Panc1 (cell line): ENCODE measurements around the gene ARRDC5. TPM values are rescaled to one million over a fixed set of nuclear protein-coding genes. Genes with fewer than 3 reads are reported as not detected.

ENCODE experiments used
- ATAC-seq: fragments of 200-7000 bp; cut with Tn5 transposase; 2 replicates; pipeline ENCODE4 v1.9.1; 2020; ENCODE audit warnings: mild to moderate bottlenecking, moderate library complexity
- BruUV-seq: library from RNA; stranded (reverse); fragments of 400-500 nt; replicated peaks from 2 replicates; lab custom pipeline; 2021; lab: Mats Ljungman, UMichigan
- CTCF ChIA-PET: fragments of 300-600 bp; sonication (Branson Sonifier 250); formaldehyde crosslinking; loops from one replicate; lab custom pipeline; 2022; ENCODE audit warnings: antibody characterized with exemption; lab: Charles Lee
- POLR2A ChIA-PET: fragments of 300-600 bp; sonication (Branson Sonifier 250); formaldehyde crosslinking; loops from one replicate; lab custom pipeline; 2022; ENCODE audit warnings: antibody characterized with exemption; lab: Charles Lee
- DNase-seq: peaks from one replicate; pipeline ENCODE4 v3.0.0-alpha.2; 2010; ENCODE audit warnings: low read depth, low spot score
- H3K27ac ChIP-seq: 2 replicates; pipeline ENCODE4 v1.5.1; 2011; ENCODE audit warnings: mild to moderate bottlenecking, low read length, inconsistent platforms
- H3K27me3 ChIP-seq: fragments of 200-500 bp; sonication (Bioruptor generic); 2 replicates; pipeline ENCODE4 v1.6.0; 2014; ENCODE audit warnings: low read length, inconsistent platforms; ENCODE audit not compliant: control insufficient read depth, insufficient read depth
- H3K36me3 ChIP-seq: fragments of 200-500 bp; sonication (Bioruptor generic); 2 replicates; pipeline ENCODE4 v1.5.1; 2014; ENCODE audit warnings: inconsistent platforms, mild to moderate bottlenecking, low read length, moderate library complexity; ENCODE audit not compliant: control insufficient read depth, insufficient read depth
- H3K4me1 ChIP-seq: 2 replicates; pipeline ENCODE4 v1.5.1; 2011; ENCODE audit warnings: inconsistent platforms, mild to moderate bottlenecking, low read length, moderate library complexity; ENCODE audit not compliant: control insufficient read depth, insufficient read depth
- H3K4me3 ChIP-seq, 2 experiments: 2 replicates each; pipeline ENCODE4 v1.5.1; 2011 to 2012; ENCODE audit warnings: low read depth in 2 of 2, low read length in 2 of 2, mild to moderate bottlenecking in 2 of 2, inconsistent platforms in 1 of 2, moderate library complexity in 1 of 2
- H3K9me3 ChIP-seq: fragments of 200-500 bp; sonication (Bioruptor generic); 2 replicates; pipeline ENCODE4 v1.5.1; 2014; ENCODE audit warnings: low read depth, mild to moderate bottlenecking, inconsistent platforms, low read length, moderate library complexity; ENCODE audit not compliant: control insufficient read depth, insufficient read depth
- CTCF ChIP-seq: fragments of 450-650 bp; IDR thresholded peaks from 2 replicates; pipeline ENCODE4 v1.5.1; 2017; ENCODE audit warnings: mild to moderate bottlenecking
- POLR2AphosphoS5 ChIP-seq: IDR thresholded peaks from 2 replicates; pipeline ENCODE4 v1.6.1; 2012; ENCODE audit warnings: mild to moderate bottlenecking, low read depth, low read length, moderate library complexity
- REST ChIP-seq, 2 experiments: IDR thresholded peaks; 2 replicates each; pipeline ENCODE4 v1.6.1; 2011 to 2012; ENCODE audit warnings: low read depth in 2 of 2, control low read depth in 1 of 2, low read length in 1 of 2, mild to moderate bottlenecking in 1 of 2, moderate library complexity in 1 of 2; ENCODE audit not compliant: insufficient read depth in 1 of 2
- SIN3A ChIP-seq: IDR thresholded peaks from 2 replicates; pipeline ENCODE4 v1.6.1; 2012; ENCODE audit warnings: low read depth, mild to moderate bottlenecking, low read length, moderate library complexity, borderline replicate concordance; ENCODE audit not compliant: insufficient read depth
- TCF7L2 ChIP-seq: IDR thresholded peaks from 2 replicates; pipeline ENCODE4 v1.6.1; 2011; ENCODE audit warnings: mild to moderate bottlenecking, low read depth, low read length, inconsistent platforms
- in situ Hi-C: cut with HindIII; loops from 2 replicates; pipeline ENCODE4 v1.10.0; 2016; ENCODE audit warnings: low sequenced_read_pairs, low pct_unique_long_range_greater_than_20kb
- intact Hi-C: fragments of 100-400 bp; cut with micrococcal nuclease; formaldehyde crosslinking; loops from one replicate; pipeline ENCODE4 v1.10.0; 2022; ENCODE audit not compliant: unreplicated experiment
- total RNA-seq: library from RNA; stranded (reverse); gene quantifications from one replicate; pipeline ENCODE4 v1.2.1, GENCODE V29; 2021; ENCODE audit not compliant: unreplicated experiment

The ARRDC5 gene
- total RNA-seq, 1 experiment from 2014 or later, result not detected

- CTCF ChIA-PET, result interaction anchor here (1.7 to 2.0 kb wide), 2 partner anchors 39 to 101 kb away, joined by 9 to 24 read pairs; no protein-coding TSS in a partner anchor
- peaks cover 3% of the 10 kb centered on the region for H3K36me3 ChIP-seq
- TF ChIP-seq REST (IDR thresholded peaks at IDR 0.05; ENCODE audit: insufficient read depth in 1 of 2, low read depth in 2 of 2, low read length in 1 of 2) (no peak), TCF7L2 (no peak), CTCF (no peak), POLR2AphosphoS5 (no peak), SIN3A (no peak)
- H3K27me3 ChIP-seq, result no peaks in the 10 kb centered on the region
- in situ Hi-C loops (no loop called here), intact Hi-C loops (loop anchor here (5.0 kb wide), 1 partner anchor 103 kb away; no protein-coding TSS in a partner anchor)
- H3K9me3 ChIP-seq, result no peaks in the 10 kb centered on the region
- ATAC-seq, result no peak
- peak overlapping the region; percentile 93 for H3K27ac ChIP-seq
- no TSS peak for BruUV-seq
- no peak for DNase-seq
- POLR2A ChIA-PET, result interaction anchor here (0.6 kb wide), 1 partner anchor 37 kb away, joined by 5 read pairs; no protein-coding TSS in a partner anchor
- H3K4me3 ChIP-seq, result peak overlapping the region; percentile 55 to 61
- H3K4me1 ChIP-seq, result peaks cover 33% of the 10 kb centered on the region
Observed at GRCh38 chr19:4910594-4911281, 8.0 kb upstream of the ARRDC5 start.

- CTCF ChIA-PET, result no interaction called here
- in situ Hi-C loops, result no loop called here
Observed at GRCh38 chr19:4909897-4910593, 7.3 kb upstream of the ARRDC5 start.

More at GRCh38 chr19:4909897-4910593, 7.3 kb upstream of the ARRDC5 start:
- no TSS peak for BruUV-seq
- POLR2A ChIA-PET, result no interaction called here
- no peak for DNase-seq
- Histone ChIP-seq H3K9me3 (no peaks in the 10 kb centered on the region), H3K27ac (peak overlapping the region; percentile 93), H3K36me3 (peaks cover 3% of the 10 kb centered on the region), H3K4me3 (peak overlapping the region; percentile 55 to 61), H3K27me3 (no peaks in the 10 kb centered on the region), H3K4me1 (peaks cover 27% of the 10 kb centered on the region)
- no peak for TF ChIP-seq REST (IDR thresholded peaks at IDR 0.05; ENCODE audit: insufficient read depth in 1 of 2, low read depth in 2 of 2, low read length in 1 of 2)
- TF ChIP-seq POLR2AphosphoS5, result no peak
- peak; percentile 68; the same call in 1 of the 2 replicates for TF ChIP-seq SIN3A
- TF ChIP-seq TCF7L2, result no peak
- no peak for TF ChIP-seq CTCF
- intact Hi-C loops, result loop anchor here (5.0 kb wide), 1 partner anchor 103 kb away; no protein-coding TSS in a partner anchor
- peak; percentile 89 for ATAC-seq
